Measurements from ENCODE around the gene FNDC3B.

GRCh38 chr3:172129498-172129849 lies 90.1 kb downstream of the FNDC3B start:
- TF ChIP-seq CTCF (IDR thresholded peaks at IDR 0.05; ENCODE audit: insufficient read depth, low read length, poor library complexity, severe bottlenecking), result no peak
- TF ChIP-seq EZH2phosphoT487 (conservative IDR thresholded peaks at IDR 0.05; ENCODE audit: low read length), result no peak

Data from SU-DHL-6 (cell line).